Stimulated activated CD8-positive, alpha-beta memory T cell treated with anti-CD3 and anti-CD28 coated beads, Interleukin-4, amount 100 ng/mL, for 24 hours (primary cell): ENCODE measurements around the gene PAQR7.

Source experiments
- DNase-seq: peaks from one replicate; pipeline ENCODE4 v3.0.0-alpha.2; 2020; ENCODE audit warnings: low read depth

PAQR7 gene, protein sequence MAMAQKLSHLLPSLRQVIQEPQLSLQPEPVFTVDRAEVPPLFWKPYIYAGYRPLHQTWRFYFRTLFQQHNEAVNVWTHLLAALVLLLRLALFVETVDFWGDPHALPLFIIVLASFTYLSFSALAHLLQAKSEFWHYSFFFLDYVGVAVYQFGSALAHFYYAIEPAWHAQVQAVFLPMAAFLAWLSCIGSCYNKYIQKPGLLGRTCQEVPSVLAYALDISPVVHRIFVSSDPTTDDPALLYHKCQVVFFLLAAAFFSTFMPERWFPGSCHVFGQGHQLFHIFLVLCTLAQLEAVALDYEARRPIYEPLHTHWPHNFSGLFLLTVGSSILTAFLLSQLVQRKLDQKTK

DNA sequence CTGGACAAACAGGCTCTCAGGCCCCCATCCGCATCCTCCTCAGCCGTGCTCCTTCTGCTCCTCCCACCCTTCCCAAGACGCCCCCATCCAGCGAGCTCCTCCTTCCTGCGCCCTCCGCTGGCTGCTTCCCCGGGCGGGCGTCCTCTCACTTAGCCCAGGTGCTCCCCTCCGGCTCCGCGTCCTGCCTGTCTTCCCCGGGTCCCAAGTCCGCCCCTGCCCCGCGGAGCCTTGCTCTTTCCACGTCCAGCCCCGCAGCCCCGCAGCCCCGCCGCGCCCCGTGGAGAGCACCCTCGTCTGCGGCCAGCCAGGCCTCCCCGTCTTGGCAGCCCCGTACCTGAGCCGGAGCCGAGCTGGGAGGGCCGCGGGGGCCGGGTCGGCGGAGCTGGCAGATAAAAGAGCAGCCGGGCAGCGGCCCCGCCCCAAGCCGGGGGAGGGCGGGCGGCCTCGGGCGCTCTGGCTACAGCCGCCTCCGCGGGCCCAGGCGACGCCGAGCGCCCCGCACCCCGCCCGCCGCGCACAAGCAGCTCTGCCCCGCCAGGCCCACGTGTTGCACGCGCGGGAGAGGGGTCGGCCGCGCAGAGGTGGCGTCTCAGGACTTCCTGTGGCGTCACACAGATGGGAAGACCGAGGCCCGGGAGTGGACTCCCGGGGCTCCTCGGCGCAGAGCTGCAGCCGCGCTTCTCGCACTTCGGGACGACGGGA, at the start of gene PAQR7:
Gene PAQR7 (minus strand): TSS at position 555 of the 702 bp plus-strand sequence. CDS start 11,869 bp downstream, outside the sequence.
- DNase-seq: peak; percentile 54

DNA sequence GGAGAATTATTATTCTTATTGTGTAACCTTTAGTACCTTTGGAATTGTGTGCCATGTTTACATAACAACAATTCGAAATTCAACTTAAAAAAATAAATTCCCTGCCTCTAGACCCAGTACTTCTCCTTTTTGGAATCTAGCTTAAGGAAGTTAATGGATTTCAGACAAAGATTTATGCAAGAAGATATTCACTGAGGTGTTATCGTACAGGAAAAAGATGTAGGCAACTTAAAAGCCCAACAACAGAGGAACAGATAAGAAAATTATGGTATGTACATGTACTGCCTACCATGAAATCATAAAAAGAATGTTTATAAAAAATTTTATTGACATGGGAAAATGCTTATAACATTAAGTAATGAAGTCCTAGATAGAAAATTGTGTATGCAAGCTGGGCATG, 48.9 kb upstream of the PAQR7 start:
- DNase-seq: no peak

DNA sequence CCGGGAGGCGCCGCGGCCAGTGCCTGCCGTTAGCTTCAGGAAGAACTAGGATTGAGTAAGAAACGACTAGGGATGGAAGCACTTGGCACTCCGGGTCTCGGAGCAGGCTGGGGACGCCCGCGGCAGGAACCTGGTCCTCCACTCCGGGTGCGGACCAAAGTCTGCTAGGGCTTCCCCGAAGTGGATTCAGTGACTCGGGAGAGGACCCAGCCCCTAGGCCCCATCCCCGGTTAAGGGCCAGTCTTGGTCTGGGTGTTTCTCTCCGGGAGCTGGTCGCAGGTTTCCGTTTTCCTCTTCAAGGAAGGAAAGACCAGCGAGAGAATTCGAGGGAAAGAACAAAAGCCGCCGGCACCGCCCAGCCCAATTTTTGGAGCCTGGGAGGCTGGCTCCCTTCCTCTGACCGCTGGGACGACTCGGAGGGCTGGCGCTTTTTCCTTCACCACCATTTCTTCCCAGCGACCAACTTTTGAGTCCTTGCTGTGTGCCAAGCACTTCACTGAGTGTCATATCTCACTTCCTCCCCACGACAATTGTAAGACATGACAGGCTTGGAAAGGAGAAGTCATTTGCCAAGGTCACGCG, 47.6 kb upstream of the PAQR7 start:
- DNase-seq: no peak

DNA sequence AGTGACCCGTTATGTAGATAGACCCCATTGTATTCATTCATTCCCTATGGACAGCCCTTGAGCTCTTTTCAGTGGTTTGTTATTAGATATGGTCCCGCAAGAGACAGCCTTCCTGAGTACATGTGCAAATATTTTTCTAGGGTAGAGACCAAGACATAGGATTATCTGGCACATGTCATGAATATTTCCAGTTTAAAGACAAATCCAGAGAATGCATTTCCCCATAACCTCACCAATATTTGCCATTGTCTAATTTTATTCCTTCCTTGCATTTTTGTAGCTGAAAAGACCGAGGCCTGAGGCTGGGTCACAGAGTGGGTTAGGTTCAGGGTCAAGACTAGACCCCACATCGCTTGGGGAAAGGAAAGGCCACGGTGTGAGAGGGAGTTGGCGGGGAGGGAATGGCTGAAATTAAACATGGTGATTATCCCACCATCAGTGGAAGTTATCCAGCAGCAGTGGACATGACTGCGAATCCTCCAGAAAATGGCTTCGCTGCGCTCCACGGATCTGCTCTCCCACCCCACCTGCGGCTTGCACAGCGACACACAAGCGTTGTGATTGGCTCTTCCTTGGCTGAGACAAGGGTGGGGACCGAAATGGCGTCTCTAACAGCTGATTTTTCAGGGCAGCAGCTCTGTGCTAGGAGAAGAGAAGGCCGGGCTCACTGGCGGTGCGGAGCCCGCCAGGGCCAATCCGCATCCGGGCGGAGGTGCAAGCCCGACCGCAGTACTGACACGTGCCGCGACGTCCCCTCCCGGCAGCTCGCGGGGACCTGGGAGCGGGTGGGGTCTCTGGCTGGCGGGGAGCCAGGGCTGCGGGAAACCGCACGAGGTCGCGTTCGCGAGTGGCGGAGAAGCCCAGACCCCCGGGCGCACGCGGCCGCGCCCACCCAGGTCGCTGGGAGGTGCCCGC, 46.8 kb upstream of the PAQR7 start:
- DNase-seq: peak; percentile 20

DNA sequence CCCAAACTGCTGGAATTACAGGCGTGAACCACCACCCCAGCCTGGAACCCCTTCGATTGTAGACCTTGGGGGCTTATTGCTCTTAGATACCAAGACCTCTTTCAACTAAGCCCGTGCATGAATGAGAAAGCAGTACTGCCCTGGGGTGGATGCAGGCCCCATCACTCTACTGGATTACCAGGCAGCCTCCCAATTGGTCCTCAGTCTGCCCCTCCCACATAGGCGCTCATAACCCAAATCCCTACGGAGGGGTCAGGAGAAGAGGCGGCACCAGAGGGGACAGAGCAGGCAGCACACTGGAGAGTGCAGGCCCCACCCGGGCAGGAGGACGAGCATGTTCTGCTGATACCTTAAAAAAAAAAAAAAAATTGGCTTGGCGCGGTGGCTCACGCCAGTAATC, 43.1 kb upstream of the PAQR7 start:
- no peak for DNase-seq

DNA sequence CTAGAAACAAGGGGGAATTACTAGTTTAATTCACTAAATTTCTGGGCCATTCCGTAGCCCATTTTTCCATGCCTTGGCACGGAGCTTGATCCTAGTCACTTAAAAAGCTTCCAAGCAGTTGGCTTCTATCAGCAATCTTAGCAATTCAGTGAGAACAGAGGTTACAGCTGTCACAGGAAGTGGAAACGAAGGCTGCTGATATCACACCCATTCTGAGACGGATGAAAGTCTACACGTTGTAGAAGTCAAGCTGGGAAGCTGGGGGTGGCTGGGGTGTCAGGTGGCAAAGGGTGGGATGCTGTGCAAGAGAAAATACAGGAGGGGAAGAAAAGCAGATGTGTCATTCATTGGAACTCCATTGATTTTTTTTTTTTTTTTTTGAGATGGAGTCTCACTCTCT, 42.5 kb upstream of the PAQR7 start:
- peak; percentile 8 for DNase-seq

DNA sequence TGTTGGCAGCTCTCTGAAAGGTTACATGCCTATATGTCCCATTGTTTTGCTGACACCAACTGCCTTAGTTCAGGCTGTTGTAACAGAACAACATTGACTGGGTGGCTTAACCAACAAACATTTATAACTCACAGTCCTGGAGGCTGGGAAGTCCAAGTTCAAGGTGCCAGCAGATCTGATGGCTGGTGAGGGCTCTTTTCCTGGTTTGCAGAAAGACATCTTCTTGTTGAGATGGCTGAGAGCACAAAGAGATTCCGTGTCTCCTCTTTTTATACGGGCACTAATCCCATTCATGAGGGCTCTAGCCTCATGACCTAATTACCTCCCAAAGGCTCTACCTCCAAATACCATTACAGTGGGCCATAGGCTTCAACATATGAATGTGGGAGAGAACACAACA, 41.0 kb upstream of the PAQR7 start:
- DNase-seq: no peak

DNA sequence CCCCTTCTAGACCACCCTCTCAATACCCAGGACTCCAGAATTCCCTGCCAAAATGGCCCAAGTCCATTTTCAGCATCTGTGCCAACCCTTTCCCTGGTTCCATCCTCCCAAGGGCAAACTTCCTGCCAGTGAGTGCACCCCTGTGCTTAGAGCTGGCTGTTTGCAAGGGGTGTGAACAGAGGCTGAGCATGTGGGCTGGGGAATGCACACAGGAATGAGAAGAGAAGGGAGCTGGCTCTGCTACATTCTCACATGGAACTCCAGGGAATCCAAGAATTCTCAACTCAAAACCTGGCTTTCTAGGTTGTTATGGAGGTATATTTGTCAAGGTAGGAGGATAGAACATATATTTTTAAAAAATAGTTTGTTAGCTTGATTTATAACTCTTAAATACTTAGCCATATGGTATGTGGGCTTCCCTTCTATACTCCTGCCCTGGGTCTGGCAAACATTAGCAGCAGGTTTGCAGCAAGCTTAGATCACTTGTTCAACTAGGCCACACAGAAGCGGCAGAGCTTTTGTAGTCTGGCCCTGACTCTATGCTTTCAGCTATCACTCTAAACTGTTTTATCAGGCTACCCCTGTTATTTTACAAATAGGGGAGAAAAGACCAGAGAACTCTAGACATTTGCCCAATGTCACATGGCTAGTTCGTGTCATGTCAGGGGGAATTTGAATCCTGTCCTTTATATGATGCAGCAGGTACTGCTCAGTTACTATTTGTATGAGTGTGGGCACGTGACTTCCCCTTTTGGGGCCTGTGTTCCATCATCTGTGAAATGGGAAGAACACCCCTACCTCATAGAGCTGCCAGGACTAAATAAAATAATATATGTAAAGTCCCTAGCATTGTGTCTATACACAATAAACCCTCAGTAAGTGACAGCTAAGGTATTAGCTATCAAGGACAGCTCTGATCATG, 38.8 kb upstream of the PAQR7 start:
- no peak for DNase-seq

DNA sequence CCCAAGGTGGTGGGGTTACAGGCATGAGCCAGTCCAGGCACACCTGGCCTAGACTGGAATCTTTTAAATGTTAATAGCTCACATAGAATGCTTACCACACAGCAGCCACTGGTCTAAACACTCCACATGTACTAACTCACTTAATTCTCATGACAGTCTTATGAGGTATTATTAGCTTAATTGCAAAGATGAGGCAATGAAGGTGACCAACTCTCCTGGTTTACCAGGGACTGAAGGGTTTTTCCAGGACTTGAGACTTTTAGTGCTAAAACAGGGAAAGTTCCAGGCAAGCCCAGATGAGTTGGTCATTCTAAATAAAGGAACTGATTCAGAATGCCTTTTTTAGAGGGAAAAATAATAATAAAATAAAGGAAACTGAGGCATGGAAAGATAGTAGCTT, 37.7 kb upstream of the PAQR7 start:
- DNase-seq: no peak

DNA sequence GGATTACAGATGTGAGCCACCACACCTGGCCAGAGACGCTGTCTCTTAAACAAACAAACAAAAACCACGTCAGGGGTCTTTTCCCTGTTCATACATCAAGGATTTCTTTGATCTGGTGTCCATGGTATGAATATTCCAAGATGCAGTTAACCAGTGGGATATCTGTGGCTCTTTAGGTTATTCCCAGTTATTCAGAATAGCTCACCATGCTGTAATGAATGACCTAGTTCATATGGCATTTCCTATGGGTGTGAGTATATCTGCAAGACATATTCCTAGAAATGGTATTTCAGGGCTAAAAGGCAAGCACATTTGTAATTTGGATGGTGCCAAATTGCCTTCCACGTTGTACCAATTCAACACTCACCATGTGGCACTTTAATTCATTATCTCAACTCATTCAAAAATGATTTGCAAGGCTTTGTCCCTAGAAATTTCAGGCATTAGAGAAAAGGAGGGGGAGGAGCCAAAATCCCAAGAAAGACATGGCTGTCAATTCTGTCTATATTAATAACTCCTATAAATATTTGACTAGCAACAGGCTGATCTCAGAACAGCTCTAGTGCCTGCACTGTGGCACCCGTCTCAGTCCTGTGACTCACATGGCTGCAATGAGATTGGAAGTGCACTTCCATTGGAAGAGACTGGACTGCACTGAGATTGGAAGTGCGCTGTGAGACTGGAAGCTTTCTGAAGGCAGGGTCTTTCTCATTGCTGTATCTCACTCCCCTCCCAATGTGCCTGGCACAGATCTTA, 36.7 kb upstream of the PAQR7 start:
- DNase-seq: no peak

DNA sequence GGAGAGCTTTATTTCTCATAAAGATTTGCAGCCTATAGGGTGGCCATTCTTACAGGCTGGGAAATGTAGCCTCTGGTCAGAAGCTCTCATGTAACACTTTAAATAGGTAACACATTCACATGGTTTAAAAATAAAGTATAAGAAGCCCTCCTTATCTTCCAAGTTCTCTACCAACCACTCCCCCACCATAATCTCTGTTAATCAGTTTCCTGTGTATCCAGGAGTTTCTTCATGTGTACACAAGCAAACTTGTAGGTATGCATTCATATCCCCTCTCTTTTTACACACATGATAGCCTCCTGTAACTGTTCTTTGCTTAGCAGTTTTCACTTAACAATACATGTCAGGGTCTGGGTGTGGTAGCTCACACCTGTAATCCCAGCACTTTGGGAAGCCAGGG, 35.7 kb upstream of the PAQR7 start:
- no peak for DNase-seq

DNA sequence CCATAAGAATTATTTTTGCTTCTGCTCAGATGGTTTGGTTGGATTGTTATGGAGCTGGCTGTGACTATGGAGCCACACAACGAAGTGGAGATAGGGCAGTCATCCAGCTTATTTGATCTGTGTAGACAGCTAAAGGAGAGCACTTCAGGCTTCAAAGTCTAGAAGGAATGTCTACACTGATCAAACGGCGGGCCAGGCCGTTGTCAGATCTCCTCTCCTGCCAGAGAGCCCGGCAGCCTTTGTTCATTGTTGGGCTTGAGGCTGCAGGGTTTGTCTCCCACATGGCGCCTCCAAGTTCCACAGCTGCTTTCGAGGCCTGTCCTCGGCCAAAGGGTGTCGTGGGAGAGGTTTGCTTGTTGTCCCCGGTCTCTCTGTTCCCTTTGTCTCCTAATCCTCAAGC, 33.5 kb upstream of the PAQR7 start:
- no peak for DNase-seq

DNA sequence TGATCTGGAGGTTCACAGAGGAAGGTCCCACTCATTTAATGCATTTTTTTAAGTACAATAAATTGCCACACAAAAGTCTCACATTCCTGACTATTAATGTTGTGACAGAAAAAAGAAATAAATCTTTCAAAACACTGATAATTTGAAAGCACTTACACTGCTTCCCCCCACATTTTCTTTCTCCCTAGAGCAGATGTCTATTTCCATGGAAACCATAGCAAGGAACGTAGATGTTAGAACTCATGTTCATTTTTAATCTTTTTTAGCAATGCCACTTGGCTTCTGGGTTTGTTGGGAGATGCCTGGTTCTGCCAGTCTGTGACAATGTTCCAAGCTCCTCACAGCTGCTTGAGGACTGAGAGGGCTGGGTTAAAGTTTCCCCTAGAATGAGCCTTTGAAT, 32.7 kb upstream of the PAQR7 start:
- DNase-seq: no peak

DNA sequence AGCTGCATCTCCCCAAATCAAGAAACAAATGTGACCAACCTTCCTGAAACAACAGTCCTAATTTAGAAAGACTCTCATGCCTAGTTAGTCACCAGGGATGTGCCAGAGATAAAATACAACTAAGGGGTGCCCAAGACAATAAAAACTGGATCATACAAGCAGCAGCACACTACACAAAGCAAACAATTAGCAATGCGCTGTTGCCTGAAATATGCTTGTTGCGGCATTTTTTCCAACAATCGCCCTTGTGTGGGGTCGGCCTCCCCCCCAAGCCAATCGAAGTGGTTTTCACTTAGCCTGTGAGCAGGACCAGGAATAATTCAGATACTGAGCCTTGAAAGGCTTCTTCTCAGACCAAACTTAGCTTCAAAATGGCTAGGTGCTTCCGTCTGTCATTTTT, 32.1 kb upstream of the PAQR7 start:
- no peak for DNase-seq

DNA sequence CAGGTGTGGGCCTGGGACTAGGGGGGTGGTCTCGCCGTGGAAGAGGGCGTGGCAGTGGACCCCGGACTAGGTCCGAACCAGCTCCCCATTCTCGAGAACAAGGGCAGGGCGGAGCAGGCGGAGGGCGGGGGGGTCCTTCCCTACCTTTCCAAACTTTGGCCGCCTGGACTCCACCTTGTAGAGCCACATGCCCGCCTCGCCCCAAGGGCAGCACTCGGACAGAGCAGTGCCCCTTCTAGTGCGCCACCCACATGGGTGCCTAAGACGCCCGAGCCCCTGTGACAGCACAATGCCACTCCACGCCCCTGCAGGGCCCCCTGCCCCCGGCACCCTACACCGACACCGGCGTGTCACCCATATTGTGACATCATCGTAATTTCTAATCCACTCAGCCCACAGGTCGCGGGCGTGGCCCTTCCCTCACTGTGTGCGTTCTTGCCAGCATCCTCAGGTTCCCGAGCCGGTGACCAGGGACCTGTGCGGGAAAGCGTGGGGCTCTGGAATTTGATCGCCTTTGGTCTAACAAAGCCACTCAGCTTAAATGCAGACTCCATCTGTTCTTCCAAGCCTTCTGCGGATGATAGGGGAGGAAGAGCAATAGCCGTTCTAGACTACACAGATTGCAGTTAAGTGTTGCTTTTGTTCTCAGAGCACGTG, 31.3 kb upstream of the PAQR7 start:
- DNase-seq: no peak

DNA sequence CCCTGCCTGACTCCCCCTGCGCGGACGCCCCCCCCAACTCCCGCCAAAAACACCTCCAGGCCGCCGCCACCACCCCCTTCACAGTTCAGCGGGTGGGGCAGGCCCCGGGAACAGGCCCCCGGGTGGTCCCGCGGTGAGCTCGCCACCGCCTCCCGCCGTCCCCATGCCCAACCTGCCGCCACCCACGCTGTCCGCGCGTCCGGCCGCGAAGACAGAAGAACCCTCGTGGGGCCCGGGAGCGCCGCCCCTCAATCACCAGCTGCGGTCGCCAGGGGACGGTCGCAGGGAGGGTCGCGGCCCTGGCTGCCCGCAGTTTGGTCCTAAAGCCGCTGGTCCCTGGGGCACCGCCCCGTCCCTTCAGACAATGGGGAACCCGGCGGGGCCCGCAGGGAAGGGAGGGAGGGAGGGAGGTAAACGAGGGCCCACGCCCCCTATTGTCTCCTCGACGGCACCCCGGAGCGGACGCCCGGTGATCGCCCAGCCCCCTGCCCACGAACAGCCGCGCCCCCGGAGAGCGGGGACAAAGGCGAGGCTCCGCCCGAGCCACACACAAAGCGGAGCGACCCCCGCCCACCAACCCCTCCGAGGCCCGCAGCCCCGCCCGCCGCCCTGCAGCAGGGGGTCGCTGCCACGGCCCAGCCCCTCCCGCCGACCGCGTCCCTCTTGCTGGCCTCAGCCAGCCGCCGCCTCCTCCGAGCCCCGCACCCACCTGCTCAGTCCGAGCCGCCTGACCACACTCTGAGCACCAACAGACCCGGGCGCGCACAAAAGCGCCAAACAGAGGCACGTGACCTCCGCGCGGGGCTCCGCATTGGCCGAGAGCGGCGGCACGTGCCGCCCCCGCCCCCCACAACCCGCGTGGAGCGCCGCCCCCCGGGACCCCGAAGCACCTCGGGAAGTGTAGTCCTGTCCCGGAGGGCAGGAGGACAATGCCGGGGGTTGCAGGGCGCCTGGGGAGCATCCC, 30.5 kb upstream of the PAQR7 start, which contains the start of gene STMN1:
Gene STMN1 (minus strand): TSS at position 740 of the 964 bp plus-strand sequence. CDS start 1,743 bp downstream, outside the sequence.
- DNase-seq: peak; percentile 85

DNA sequence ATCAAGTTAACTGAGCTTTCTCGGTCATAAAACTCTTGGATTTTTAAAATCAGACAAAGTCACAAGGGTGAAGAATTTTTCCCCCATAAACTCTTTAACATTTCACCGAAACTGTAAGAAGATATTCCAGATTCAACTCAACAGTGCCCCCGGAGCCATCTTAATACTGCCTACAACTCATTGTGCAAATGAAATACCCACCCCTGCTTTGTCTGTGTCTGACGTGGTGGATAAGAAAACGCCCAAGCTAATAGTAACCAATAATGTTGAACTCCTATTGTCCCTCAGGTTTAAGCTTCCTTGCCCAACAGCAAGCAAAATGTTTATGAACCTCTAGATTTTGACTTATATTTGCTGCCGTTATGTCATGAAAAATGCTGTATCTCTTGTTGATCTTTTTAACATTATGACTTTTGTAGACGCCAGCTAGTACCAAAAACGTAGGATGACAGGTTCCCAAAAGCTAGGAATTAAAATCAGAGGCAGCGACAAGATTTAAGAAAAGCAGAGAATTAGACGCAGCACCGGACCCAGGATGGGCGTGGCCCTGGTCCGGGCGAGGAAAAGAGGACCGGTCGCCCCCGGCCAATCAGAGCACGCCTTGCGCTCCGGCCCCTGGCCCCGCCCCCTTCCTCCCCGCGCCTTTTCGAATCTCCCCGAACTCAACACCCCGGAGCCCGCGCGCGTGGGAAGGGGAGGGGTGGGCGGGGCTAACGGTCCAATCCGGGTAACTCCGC, 29.6 kb upstream of the PAQR7 start:
- peak; percentile 94 for DNase-seq

DNA sequence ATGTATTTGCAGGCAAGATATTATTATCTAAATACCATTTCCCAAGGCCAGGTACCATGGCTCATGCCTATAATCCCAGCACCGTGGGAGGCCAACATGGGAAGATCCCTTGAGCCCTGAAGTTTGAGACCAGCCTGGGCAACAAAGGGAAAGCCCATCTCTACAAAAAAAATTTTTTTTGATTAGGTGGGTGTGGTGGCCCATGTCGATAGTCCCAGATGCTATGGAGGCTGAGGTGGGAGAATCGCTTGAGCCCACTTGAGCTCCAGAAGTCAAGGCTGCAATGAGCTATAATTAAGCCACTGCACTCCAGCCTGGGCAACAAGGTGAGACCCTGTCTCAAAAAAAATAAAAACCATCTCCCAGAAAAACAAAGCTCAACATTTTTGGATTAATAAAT, 28.5 kb upstream of the PAQR7 start:
- no peak for DNase-seq
